CD4-positive, alpha-beta T cell treated with Interleukin-4 for 1 hour (primary cell): ENCODE measurements around the gene ARID3C.
A peak's percentile ranks its signal among the peaks of the same experiment; 100 is the strongest.

ENCODE experiments used
- DNase-seq, 2 donors: peaks; one replicate each; pipeline ENCODE4 v3.0.0-alpha.2; 2020 to 2022

ARID3C gene

DNA sequence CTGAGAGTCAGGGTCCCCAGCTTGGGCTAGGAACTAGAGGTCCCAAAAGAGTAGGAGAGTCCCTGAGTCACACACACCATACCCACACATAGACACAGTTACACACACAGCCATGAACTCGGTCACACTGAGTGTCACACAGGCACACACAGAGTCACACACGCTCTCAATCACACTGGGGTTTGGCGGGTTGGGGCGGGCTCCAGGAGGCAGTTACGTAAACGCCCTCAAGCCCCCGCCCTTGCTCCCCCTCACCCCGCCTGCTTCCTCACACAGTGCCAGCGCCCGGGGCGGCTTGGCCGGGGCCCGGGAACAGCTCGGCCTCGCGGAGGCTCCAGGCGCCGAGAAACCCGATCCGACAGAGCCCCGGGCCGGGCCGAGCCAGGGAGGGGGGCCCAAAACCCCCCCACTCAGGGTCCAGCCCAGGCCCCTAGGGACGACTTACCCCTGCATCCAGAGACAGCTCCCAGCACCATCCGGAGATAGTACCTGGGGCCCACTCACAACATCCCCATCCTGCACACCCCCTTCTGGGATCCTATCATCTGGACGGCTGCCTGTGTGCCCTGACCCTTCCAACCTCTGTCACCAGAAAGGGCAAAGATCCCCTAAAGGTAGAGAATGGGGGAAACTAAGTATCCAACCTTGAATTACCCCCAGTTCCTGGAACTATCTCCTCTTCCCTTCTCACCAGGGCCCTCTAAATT lies 35.8 kb downstream of the ARID3C start:
- no peak for DNase-seq

- no peak for DNase-seq
Observed at GRCh38 chr9:34591917-34592866, 36.7 kb downstream of the ARID3C start.

- peak; percentile 72 to 75 for DNase-seq
Observed at GRCh38 chr9:34591248-34591916, 37.5 kb downstream of the ARID3C start.

DNA sequence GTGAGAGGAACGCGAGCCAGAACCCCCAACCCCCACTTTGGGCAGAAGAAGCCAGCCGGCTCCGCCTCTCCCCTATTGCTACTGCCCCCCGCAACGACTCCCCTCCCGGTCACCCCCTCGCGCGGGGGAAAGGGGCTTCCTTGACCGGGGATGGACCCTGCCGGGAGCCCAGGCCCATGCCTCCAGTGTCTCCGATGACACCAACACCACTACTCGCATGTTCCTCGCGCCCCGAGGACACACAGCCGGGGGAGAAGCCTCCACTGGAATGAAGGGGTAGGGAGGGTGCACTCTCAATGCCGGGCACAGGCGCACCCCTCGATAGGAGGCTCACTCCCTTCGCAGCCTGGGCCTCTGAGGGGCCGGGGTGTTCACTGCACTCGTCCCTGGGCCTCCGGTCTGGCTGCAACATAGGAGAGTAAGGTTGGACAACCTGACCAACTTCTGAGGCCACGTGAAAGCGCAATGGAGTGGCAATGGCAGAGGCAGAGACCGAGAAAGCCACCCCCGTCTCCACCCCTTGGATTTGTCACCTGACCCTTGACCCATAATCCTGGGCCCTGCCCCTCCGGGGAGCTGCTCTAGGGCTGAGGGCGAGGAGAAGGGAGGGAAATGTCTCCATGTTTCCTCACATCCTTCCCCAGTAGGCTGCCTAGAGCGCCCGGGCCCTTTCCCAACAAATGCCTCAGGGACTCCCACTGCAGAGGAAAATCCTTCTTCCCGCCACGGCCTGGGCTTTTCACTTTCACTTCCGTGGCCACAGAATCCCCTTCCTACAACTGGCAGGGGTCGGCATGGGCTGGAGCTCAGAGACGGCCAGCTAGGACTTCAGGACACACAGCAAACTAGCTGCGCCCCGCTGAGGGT lies 38.3 kb downstream of the ARID3C start:
- no peak for DNase-seq

GRCh38 chr9:34589636-34590380 lies 39.1 kb downstream of the ARID3C start, which contains the start of gene CNTFR:
Gene CNTFR (minus strand): TSS chr9:34589724. CDS start chr9:34568981, 20,743 bp downstream.
- no peak for DNase-seq

DNA sequence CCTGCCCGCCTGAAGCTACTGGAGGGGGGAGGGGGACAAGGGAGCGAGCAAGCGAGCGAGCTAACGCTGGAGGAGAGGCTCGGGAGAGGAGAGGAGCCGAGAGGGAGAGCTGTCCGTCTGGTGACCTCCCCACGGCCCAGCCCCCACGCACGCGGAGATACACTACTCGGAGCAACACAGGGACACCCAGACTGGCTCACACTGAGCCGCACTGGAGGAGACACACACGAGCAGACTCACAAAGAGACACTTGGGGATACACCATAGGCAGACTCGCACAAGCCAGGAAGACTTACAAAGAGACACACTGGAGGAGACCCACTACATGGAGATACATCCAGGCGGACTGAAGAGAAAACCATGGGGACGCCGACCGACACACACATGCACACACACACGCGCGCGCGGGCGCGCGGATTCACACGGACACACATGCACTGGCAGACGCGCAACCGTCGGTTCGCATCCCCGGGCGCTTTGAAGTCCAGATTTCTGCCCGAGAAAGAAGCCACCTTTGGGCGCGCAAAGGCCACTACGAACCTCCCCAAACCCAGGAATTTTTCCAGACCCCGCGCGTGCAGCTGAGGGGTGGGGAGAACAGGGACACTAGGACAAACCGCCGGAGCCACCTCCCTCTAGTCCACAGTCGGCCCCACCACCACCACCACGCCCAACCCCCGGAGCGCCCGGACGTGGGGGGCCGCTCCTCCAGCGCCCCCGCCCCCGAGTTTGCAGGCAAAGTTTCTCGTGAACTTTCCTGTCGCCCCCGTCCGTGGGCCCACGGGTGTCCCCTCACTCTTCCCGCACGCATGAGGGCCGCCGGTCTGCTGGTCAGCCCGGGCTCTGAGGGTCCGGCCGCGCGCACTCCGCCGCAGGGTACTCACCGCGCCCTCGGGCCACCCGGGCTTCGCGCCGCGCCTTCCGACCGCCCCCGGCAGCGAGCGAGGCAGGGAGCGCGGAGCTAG lies 39.9 kb downstream of the ARID3C start:
- DNase-seq = no peak

DNA sequence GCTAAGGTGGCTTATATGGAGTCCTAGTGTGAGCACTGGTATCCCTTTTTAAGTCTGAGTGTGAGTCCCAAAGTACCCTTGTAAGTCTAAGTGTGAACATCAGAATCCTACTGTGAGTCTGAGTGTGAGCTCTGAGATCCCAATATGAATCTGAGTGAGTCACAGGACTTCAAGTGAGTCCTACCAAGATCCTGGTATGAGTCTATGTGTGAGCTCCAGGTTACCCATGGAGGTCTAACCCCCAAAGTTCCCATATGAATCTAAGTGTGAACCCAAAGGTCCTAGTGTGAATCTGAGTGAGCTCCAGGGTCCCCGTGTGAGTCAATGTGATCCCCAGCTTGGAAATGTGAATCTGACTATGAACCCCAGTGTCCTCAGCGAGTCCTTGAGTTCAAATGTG lies 41.6 kb downstream of the ARID3C start:
- DNase-seq = no peak

DNA sequence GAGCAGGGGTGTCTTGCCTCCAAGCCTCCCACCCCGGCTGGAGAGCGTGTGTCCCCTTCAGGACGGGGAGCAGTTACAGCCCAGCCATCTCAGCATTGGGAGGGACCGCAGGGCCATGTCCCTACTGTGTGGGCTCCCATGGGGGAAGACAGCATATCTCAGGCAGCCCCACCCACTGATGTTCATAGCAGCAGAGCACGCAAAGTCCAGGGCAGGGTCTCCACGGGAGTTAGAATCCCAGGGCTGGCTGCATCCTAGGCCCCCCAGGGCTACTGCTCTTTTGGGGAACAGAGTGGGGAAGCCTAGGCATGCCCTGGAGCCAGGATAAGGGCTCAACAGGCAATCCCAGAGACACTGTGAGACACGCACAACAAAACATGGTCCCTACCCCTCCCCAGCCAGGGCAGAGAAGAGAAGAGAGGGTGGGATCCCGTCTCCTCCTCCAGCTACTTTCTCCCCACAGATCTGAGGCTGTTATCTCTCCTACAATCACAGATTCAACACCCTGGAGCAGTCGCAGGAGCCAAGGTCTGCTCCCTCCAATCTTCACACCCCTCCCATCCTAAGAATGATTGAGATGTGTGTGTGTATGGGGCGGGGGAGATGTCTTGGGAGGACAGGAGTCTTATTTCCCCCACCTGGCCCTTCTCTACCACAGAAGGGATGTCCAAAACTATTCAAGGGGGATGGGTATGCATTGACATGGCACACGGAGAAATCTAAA lies 42.8 kb downstream of the ARID3C start:
- no peak for DNase-seq

DNA sequence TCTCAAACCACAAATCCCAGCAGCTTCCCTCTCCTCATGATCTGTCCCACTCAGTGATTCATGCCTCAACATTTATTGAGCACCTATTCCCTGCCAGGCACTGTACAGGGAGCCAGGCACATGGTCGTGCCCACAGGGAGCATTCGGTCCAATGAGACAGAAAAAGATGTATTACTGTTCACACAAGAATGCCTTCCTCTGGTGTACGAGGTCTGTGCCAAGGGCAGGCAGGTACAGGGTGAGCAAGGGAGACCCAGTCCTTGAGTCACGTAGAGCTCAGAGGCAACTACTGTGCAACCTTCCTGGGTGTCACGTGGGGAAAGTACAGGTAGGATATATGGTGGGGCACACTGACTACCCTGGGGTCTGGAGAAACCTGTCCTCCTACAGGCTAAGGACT lies 43.9 kb downstream of the ARID3C start:
- DNase-seq = no peak

GRCh38 chr9:34582787-34583186 lies 46.1 kb downstream of the ARID3C start:
- no peak for DNase-seq

DNA sequence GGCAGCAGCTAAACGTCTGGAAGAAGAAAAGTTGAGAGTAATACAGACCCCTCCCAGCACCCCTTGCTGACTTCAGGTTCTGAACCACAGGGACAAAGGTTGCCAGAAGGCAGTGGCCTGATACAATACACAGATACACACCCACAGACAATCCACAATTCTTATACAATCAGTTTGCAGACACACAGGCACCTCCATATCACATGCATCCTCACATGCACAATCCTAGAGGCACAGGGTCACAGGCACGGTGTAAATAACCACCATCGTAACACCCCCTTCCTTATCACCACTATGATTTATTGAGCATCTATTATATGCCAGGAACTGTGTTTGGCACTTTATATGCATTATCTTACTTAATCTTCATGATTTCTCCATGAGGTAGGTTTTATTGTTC lies 47.5 kb downstream of the ARID3C start:
- no peak for DNase-seq

- DNase-seq = no peak
Observed at GRCh38 chr9:34580358-34580757, 48.5 kb downstream of the ARID3C start.

DNA sequence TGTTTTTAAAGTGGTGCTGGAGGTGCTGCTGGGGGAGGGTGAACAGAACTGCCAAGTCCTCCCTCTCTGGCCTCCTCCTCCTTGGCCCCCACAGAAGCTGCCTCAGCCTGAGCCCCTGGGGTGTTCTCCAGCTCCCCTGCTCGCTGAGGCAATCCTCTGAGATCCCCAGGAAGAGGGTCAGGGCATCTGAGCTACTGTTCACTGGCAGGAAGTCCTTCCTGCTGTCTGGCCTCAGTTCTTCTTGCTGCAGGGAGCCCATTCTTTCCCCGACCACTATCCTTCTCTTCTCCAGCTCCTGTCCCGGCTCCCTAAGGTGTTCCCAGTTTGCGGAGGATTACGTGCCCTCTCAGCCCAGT lies 49.1 kb downstream of the ARID3C start:
- DNase-seq = no peak

DNA sequence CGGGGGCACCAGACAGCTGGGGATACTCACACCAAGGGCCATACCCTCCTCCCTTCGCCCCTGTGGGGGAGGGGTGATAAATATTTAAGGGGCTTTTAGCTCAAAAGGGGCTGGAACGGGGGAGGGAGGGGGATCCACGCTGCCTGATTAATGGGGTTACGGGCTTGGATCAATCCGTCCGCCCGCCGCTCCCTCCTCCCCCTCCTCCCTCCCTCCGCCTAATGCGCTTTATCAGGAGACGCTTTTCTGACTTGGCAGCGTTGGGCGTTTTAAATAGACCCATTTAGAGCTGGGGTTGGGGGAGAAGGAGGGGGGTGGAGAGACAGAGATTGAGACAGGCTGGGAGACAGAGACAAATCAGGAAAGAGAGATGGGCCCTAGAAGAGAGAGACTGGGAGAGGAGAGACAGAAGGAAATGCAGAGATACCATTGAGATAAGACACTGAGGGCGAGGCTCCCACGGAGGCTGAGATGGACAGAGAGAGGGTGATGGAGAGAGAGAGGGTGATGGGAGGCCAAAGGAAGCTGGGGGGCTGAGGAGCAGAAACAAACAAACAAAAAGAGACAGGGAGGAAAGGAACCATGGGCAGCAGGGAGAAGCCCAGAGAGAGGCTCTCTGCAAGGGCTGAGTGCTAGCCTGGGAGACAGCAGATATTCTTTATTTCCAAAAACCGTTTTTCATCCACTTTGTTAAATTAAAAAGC lies 49.6 kb downstream of the ARID3C start:
- DNase-seq = no peak

DNA sequence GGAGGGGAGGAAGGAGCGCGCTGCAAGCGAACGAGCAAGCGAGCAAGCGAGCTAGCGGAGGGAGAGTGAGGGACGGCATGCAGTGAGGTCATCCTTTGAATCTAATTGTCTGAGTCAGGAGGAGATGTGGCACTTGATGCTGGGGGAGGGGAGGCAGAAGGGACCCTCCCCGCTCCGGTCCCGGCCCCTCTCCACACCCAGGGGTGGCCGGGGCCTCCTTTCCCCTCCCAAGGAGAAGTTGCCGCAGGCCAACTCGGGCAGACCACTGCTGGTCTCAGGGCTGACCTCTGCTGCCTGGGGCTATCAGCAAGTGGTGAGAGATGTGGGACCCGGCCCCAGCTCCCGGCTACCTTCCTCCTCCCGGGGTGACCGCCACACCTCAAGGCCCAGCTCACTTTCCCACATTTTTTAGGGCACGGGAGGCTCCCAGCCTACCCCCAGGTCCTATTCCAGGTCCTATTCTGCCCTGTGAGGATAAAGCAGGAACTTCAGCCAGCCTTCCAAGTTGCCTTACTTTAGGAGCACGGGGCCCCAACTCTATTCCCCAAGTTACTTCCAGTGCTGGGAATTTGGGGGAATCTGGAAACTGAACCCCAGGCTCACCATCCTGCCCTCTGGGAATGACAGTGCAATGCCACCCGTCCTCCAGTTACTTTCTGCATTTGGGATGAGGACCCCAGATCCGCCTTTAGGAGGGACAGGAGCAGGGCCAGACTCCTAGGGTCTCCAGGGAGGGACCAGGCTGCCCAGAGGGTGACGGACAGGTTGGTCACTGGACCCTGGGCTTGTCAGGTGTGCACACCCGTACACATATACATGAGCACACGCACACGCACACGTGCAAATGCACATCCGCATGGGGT lies 50.4 kb downstream of the ARID3C start:
- no peak for DNase-seq

GRCh38 chr9:34577400-34578240 lies 51.2 kb downstream of the ARID3C start:
- DNase-seq = no peak
